HT-29 (cell line): ENCODE data around the gene ZFR. TPM values are rescaled to one million over a fixed set of nuclear protein-coding genes. Genes with fewer than 3 reads are reported as not detected.
A peak's percentile ranks its signal among the peaks of the same experiment; 100 is the strongest.

Experiments
- DNase-seq: peaks from one replicate; pipeline ENCODE4 v3.0.0-alpha.2; 2015; ENCODE audit warnings: low spot score
- total RNA-seq: library from RNA; depleted of rRNA; stranded (reverse); fragments of >200 nt; shearing (Covaris generic); gene quantifications from 2 replicates; pipeline ENCODE4 v1.2.3, GENCODE V29; 2014; rRNA removed

Gene ZFR
- total RNA-seq = 61.0 and 74.6 TPM in 2 replicates

DNA sequence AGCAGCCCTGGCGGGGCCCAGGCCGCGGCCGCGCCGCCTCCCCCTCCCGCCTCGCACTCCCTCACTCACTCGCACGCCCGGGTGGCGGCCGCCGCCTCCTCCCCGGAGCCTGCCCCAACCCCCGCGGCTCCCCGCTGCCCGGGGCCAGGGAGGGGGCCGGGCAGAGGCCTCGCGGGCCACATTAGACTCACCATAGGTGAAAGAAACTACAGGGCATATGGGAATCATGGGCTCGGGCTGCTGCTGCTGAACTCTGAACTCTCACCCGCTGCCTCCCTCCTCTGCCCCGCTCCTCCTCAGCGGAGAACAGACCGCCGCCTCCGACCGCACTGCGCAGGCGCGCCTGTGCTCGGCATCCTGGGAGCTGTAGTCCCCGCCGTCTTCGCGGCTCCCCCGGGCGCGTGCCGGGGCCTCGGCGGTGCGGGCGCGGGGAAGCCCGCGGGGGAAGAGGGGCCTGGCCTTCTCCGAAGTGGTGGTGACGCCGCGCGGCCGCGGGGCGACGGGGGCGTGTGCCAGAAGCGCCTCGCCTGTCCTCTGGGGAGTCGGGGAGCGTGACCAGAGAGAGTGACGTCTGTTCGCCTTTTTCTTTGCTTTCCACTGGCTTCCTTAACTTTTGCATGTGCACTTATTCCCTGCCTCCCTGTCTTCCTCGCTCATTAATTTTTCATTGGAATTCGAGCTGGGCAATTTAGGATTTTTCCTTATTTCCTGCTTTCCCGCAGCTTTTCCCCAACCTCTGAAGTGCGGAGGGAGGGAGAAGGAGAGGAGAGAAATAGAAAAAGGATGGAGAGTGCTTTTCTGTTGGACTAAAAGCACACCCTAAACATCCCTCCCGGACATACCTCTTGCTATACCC is at the start of gene ZFR:
Gene ZFR, minus strand, starts transcription at position 310 of the 856 bp plus-strand sequence. Its CDS starts 82 bp downstream, at position 228.
- peak; percentile 94 for DNase-seq

DNA sequence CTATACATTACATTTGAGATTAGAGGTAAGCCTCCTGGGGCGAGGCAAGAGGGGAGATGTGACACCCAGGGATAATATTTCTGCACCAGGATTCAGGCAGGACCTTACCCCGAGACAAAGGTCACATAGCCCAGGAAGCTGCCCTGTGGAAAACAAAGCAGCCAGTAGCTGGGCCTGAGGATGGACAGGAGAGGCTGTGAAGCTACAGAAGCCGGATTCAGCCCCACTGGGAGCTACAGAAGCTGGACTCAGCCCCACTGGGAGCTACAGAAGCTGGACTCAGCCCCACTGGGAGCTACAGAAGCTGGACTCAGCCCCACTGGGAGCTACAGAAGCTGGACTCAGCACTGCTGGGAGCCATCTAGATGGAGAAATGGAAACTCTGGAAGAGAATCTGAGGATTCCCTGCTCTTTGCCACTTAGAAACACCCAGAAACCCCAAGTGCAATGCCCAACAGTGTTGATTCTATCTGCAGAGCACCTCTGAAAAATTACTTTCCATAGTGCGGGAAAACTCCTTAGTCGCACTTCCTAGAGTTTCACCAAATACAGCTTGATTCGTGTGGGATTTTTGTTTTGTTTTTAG is 46.5 kb upstream of the ZFR start:
- DNase-seq = no peak

DNA sequence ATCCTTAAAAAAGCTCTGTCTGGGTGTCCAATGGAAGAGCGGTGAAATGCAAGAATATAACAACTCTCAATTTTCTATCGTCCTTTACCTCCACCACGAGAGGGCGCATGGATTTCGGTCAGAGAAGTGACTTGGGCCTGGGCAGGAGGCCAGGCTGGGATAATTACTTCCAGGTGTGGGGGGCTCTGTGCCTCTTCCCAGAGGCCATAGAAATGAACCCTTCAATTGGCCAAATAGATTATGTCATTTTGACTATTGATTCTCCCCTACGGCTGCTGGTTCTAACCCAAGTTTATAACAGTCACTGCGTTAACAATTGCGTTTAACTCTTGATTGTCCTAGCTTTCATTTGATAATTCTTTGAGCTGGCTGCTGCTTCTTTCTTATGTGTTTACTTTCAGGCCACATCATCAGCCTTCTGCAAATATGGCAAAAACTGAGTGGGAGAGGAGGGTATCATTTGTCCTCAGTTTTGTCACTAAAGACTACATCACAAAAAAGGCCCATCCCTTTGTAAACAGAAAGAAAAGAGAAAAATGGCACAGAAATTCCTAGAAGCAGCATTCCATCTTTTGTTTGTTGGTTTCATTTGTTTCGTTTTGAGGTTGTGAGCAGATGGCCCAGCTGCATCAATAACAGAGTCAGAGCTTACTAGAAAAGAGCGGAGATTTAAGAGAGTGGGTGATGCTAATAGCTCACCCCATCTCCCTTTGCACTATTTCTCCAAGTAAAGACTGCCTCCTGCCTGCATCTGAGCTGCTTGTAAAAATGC is 45.4 kb upstream of the ZFR start:
- DNase-seq = peak; percentile 79

DNA sequence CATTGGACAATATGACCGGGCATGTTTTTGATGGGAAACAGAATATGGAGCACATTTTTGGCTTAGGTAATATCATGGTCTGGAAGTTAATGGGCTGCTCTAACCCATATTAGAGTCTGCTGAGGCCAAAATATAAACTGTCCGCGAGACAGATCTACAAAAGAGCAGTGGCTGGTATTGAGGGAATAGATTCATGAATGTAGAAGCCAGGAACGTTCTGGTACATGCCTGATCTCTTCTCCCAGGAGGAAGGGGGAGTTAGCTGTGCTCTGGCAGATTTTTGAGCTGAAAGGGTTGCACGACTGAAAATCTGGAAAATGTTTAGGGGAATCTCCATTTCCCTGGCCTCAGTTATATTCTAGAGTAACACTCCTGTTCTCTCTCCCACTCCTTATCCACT is 42.9 kb upstream of the ZFR start:
- DNase-seq = no peak

DNA sequence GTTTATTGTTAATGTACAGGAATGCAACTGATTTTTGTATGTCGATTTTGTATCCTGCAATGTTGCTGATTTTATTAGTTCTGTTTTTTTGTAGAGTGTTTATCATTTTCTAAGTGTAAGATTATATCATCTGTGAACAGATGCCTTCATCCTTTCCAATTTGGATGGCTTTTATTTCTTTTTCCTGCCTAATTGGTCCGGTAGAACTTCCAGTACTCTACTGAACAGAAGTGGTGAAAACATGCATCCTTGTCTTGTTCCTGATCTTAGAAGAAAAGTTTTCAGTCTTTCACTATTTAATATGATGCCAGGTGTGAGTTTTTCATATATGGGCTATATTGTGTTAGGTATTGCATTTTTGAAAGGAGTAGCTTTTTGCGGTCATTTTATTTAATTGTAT is 42.5 kb upstream of the ZFR start:
- no peak for DNase-seq

DNA sequence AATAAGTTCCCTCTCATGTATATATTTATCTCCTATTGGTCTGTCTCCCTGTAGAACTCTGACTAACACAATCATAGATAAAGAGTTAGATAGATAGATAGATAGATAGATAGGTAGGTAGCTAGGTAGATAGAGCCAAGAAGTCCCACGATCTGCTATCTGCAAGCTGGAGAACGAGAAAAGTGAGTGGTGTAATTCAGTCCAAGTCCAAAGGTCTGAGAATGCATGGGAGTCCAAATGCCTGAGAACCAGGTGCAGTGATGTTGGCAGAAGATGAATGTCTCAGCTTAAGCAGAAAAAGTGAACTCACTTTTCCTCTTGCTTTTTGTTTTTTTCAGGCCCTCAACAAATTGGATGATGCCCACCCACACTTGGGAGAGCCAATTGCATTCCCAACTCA is 37.7 kb upstream of the ZFR start:
- no peak for DNase-seq

DNA sequence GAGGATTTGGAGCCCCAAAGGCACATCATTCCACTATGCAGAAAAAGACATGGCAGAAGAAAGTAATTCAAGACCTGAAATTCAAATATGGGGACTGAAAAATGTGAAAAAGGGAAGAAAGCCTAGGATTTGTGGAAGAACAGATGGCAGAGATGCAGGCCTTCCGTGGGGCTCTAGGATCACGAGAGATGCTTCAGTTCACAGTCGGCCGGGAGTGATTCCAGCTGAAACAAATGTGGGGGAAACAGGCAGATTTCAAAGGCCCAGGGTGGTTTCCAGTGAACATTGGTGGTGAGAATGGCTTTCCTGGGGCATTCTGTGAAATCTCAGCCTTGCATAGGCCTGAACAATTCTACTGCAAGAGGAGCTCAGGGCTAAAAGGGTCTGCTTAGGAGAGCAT is 34.6 kb upstream of the ZFR start:
- DNase-seq = no peak

DNA sequence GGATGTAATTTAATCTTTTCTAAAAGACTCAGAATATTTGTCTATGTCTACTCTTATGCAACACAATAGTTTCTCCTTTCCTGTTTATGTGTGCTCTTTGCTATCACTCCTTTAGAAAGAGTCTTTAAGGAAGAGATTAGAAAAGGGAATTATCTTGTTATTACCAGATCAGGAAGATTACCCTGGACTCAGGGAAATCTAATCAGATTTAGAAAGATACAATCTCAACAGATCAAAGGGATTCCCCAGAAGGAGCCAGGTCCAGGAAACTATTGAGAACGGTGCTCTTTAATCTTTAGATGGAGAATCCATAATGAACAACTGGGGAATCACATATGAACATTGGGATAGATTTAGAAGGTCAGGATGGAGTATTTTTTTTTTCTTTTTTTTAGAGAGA is 32.4 kb upstream of the ZFR start:
- no peak for DNase-seq

DNA sequence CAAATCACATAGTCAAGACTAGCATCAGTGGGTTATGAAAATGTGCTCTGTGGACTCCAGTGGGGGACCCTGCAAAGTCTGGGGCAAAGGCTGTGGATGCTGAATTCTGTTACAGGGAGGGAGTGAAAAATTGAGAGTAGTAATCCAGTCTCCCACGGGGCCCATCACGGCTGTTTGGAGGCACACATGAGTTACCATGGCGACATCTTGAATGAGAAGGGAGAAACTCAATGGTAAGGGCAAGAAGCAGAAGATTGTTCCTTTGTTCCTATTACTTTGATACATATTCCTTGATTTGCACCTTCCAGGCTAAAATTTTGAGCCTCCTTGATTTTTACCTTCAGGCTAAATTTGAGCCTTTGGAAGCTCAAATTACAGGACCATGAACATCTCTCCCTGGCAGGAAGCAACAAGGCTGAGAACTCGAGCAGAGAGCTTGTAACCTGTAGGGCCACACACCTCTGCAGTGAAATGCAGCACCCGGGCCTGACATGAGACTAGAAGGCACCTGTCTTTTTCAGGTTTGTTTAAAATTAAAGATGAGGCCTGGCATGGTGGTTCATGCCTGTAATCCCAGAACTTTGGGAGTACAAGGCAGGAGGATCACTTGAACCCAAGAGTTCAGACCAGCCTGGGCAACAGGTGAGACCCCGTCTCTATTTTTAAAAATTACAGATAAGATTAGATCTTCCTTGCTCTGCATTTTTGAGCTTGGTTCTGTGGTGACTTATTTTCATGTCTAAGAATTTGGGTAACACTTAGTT is 31.0 kb upstream of the ZFR start:
- no peak for DNase-seq

DNA sequence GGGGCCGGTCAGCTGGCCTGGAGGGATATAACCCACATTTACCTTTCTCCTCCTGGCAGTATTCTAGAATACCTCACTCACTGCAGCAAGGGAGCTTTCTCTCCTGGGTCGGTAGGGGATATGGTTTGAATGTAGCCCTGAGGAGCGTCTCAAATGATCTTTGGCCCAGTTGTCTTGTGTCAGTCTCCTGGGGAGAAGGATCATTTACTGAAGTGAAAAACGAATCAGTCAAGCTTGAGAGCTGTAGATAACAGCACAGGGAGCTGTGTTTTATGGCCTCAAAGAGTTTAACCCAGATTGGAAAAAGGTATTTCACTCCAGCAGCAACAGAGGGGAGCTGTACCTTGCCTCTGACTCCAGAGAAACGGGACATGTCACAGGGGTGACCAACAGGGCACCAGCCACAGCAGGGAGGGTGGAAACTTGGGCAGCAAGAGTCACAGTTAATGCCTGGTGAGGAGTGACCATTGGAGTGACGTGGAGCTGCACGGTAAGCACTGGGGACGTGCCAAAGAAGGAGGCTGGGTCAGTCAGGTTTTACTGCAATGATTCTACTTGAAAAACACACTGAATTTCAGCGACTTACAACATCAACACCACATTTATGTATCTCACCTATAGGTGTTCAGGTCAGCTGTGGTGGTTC is 29.8 kb upstream of the ZFR start:
- DNase-seq = no peak

DNA sequence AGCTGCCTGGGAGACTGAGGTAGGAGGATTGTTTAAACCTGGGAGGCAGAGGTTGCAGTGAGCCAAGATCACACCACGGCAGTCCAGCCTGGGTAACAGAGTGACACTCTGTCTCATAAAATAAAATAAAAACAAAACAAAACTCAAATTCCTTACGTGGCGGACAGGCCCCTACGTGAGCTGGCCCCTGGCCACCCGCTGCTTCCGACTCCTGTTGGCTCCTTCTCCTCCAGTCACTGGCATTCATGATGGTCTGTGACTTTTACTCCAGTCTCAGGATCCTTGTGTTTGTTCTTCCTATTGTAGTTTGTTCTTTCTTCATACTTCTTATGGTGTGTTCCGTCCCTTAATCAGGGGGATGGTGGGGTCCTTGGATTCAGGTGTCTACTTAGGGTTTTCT is 28.5 kb upstream of the ZFR start:
- DNase-seq = no peak

DNA sequence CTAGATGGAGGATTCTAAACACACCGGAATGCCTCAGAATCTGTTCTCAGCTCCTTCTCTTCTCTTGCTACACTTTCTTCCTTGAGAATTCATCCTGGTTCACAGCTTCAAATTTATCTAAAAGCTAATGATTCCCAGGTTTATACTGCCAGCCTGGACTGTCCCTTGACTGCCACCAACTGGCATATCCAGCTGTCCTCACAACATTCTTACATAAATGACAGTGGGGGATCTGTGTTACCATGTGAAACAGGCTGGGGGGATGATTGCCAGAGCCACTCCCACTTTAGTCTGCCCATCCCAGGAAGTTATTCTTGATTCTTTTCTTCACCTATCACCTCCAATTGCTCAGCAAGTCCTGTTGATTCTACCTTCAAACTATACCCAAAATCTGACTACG is 27.2 kb upstream of the ZFR start:
- DNase-seq = peak; percentile 18

DNA sequence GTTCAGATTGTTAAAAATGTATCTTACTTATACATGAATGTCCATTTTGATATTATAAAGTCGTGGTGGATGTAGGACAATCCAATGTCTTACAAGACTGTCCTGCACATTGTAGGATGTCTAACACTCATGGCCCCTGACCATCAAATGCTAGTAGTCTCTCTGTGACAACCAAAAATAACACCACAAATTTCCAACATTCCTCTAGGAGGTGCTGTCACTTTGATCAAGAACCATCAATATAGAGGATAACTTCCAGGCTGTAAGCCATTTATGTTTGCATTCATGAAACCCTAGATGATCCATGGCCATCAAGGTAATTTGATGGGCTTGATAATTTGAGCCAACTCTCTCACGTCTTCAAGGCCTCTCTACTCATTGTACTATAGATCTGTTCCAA is 20.5 kb upstream of the ZFR start:
- no peak for DNase-seq

DNA sequence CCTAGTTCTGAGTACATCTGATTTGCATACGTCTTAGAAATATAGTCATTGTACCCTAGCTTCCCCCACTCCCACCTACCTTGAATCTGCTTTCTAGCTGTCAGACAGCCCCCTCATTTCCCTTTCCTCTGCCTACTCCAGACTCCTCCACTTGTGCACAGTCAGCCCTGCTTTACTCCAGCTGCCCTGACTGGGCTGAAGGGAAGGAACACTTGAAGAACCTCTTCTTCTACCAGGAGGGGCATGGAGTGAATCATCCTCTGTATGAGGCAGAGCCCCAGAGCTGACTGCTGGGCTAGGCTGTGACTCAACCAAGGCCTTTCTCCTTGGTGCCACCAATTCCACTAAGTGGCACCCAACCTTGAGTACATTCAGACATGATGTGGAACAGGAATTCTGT is 18.1 kb upstream of the ZFR start:
- no peak for DNase-seq

DNA sequence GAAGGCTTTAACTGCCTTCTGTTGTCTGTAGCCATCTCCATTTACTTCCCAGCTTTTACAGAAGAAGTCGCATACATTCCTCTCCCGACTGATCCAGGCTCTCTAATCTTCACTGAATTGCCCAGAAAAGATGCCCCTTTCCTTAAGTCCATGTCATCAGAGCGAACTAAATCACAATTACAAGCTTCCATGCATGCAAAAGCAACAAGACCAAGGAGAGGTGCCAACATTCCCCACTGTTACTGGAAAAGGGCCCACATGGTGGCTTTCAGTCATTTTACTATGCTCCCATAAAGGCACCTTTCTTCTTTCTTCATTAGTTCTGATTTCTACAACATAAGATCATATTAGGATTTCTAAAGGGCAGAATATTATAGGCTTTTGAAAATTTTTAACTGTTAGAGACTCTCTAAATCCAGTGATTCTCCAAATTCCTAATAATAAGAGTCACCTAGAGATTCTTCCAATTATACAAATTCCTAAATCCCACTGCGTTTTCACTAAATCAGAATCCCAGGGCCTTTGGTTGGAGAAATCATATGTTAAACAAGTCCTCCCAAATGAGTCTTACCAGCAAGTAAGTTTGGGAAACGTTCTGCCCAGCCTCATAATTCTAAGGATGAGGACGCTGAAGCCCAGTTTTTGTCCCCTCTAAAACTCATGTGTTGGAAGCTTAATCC is 17.0 kb upstream of the ZFR start:
- no peak for DNase-seq

DNA sequence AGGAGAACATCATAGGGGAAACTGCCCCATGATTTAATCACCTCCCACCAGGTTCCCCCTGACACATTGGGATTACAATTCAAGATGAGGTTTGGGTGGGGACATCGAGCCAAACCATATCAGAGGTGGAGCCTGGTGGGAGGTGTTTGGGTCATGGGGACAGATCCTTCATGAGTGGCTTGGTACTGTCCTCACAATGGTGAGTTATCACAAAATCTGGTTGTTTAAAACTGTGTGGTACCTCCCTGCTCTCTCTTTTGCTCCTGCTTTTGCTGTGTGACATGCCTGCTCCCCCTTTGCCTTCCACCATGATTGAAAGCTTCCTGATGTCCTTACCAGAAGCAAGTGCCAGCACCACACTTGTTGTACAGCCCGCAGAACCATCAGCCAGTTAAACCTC is 16.2 kb upstream of the ZFR start:
- DNase-seq = no peak

DNA sequence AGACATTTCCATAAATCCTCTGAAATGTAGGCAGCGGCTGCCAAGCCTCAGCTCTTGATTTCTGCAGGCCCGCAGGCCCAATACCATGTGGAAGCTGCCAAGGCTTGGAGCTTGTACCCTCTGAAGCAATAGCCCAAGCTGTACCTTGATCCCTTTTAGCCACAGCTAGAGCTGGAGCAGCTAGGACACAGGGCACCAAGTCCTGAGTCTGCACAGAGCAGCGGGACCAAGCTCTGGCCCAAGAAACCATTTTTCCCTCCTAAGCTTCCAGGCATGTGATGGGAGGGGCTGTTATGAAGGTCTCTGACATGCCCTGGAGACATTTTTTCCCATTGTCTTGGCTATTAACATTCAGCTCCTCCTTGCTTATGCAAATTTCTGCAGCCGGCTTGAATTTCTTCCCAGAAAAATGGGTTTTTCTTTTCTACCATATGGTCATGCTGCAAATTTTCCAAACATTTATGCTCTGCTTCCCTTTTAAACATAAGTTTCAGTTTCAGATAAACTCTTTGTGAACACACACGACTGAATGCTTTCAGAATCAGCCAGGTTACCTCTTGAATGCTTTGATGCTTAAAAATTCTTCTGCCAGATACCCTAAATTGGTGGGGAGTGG is 14.4 kb upstream of the ZFR start:
- DNase-seq = no peak

DNA sequence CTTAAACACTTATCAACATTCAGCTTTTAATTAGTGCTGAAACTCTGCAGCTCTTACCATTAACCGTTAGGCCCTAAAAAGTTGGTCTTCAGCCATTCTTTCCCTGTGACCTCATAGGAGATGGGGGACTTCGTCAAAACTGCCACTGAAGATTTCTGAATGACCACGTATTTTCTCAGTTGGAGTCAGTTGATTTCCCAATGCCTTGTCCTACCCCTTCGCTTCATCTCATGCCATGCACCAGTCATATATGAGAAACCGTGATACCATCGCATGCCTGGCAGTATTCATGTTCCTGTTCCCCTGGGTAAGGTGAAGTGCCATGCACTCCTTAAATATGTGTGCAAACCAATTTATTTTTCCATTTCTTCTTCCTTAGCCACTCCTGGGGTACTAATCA is 10.8 kb upstream of the ZFR start:
- DNase-seq = no peak

DNA sequence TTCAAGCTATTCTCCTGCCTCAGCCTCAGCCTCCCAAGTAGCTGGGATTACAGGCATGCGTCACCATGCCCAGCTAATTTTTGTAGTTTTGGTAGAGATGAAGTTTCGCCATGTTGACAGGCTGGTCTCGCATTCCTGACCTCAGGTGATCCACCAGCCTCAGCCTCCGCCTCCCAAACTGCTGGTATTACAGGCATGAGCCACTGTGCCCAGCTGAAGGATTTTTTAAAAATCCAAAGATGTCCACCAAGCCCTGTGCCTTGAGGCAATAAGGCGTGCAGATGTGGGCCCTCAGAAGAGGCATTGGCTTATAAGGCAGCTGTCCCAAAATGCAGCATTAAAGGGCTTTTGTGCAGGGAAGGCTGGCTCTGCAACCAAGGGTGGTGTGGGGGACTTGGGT is 10.3 kb upstream of the ZFR start:
- DNase-seq = no peak

DNA sequence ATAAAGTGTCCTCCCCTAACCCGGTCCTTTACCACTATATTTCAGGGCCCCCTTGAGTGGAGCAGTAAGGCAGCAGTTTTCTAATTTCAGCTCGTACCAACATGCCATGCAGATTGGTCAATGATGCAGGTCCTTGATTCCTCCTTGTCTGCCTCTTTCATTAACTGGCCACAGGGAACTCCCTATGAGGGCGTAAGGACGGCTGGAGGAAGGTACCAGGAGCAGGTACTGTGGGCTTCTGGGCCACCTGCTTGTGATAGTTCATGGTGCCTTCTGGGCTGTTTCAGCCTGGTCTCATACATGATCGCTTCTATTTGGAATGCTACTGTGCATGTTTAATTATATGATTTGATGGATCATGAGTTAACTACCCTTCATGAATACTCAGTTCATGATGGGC is 9.4 kb upstream of the ZFR start:
- no peak for DNase-seq
